ENCODE results near the gene ATN1. TPM values are rescaled to one million over a fixed set of nuclear protein-coding genes. Genes with fewer than 3 reads are reported as not detected.

ATN1 gene
- total and polyA plus RNA-seq, 9 of the 15 experiments (the other 6 are each of a cell fraction or from before 2014, with no cell fraction given): 0.15 to 49.8 (median 2.7) TPM

DNA sequence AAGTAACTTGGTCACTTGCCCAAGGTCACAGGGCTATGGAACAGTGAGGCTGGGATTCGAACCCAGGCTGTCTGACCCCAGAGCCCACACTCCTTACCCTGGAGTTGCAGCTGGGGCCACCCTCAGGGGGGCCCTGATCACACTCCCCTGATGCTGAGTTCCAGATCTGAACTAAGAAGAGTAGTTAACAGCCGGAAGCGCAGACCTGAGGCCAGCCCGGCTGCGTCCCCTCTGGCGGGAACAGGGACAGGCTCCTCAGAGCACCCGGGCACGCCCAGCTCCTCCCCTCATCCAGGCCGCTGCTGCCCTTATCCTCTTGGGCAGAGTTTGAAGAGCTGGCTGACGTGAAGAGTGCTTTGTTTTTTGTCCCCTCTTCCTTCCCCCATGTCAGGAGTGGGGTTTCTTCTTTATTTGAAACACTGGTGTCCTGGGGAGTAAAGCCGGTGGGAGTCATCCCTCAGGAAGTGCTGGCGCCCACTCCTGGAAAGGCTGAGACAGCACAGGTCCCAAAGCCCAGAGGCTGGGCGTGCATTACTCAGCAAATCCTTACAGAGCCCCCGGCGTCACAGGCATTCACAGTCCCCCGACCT is 34.0 kb downstream of the ATN1 start (continued):
- TF ChIP-seq ZNF592 (IDR thresholded peaks at IDR 0.05): 0 out of 2 replicates have a peak, but pooled peaks have one; percentile 6
- TF ChIP-seq E2F3 (CRISPR knock-in tag; IDR thresholded peaks at IDR 0.05): 0 out of 2 replicates have a peak, but pooled peaks have one; percentile 16
- TF ChIP-seq ZBTB40 (IDR thresholded peaks at IDR 0.05): peak; percentile 89
- TF ChIP-seq ZBTB40 (CRISPR knock-in tag; IDR thresholded peaks at IDR 0.05): no peak
- TF ChIP-seq PHF20 (IDR thresholded peaks at IDR 0.05; ENCODE audit: partially characterized antibody): no peak
- no peak for TF ChIP-seq ZNF655 (CRISPR knock-in tag; IDR thresholded peaks at IDR 0.05)
- no peak for TF ChIP-seq HDAC6 (IDR thresholded peaks at IDR 0.05; ENCODE audit: low read depth, low read length)
- TF ChIP-seq ZNF79 (CRISPR knock-in tag; IDR thresholded peaks at IDR 0.05; ENCODE audit: low read depth): no peak
- no peak for TF ChIP-seq CREM (IDR thresholded peaks at IDR 0.05; ENCODE audit: low read depth)
- peak; percentile 93 for TF ChIP-seq C11orf30 (IDR thresholded peaks at IDR 0.05; ENCODE audit: low read depth)
- TF ChIP-seq XRCC5 (IDR thresholded peaks at IDR 0.05; ENCODE audit: low read depth, low read length): no peak
- no peak for TF ChIP-seq ZNF77 (CRISPR knock-in tag; IDR thresholded peaks at IDR 0.05)

Measured in K562 (cell line).